AG09309 (cell line): ENCODE data around the gene PRKRA.

Source experiments
- DNase-seq: peaks from one replicate; pipeline ENCODE4 v3.0.0-alpha.2; 2010; ENCODE audit warnings: low read depth
- H3K4me3 ChIP-seq: 2 replicates; pipeline ENCODE4 v1.5.1; 2011; ENCODE audit warnings: mild to moderate bottlenecking, low read depth, low read length, moderate library complexity; ENCODE audit not compliant: control insufficient read depth
- CTCF ChIP-seq: IDR thresholded peaks from 2 replicates; pipeline ENCODE4 v1.5.1; 2011; ENCODE audit warnings: mild to moderate bottlenecking, low read depth, low read length, inconsistent platforms; ENCODE audit not compliant: insufficient read depth, control insufficient read depth; ENCODE audit errors: missing control alignments

The PRKRA gene

GRCh38 chr2:178394859-178395258 lies 56.1 kb downstream of the PRKRA start:
- DNase-seq: no peak
- TF ChIP-seq CTCF: no peak
- no peak overlapping the region for H3K4me3 ChIP-seq

DNA sequence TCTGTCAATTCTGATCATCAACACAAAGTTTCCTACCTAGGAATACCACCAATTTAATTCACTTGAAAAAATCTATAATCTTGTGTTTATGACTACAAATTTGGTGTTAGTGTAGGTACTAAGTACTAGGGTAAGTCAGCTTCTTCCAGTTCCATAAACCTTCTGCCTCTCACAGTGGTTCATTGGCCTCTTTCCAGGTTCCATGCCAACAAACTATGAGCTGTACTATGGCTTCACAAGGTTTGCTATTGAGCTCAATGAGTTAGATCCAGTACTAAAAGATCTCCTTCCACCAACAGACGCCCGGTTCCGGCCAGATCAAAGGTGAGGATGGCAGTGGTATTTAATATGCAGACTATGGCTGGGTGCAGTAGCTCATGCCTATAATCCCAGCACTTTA lies 58.8 kb downstream of the PRKRA start:
- no peak overlapping the region for H3K4me3 ChIP-seq
- no peak for TF ChIP-seq CTCF
- no peak for DNase-seq

GRCh38 chr2:178391701-178392100 lies 59.3 kb downstream of the PRKRA start:
- peak; percentile 33 for DNase-seq
- TF ChIP-seq CTCF: no peak
- no peak overlapping the region for H3K4me3 ChIP-seq

DNA sequence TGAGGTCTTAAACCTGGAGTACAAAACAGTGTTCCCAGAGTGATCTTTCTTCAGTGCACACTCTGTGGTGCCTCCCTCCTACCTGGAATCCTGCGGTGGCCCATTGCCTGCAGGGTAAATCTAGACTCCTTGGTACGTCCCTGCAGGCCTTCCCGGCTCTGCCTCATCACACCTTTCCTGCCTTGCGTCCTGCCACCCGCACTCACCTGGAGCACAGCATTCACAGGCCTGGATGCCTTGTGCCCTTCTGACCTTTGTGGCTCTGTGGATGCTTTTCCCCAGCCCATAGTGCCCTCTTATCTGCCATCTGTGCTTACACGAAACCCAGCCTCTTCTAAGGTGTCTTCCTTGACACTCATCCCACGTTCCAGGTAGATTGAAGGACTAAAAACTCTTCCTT lies 62.7 kb downstream of the PRKRA start:
- no peak overlapping the region for H3K4me3 ChIP-seq
- no peak for TF ChIP-seq CTCF
- DNase-seq: no peak

- TF ChIP-seq CTCF: no peak
- no peak overlapping the region for H3K4me3 ChIP-seq
- DNase-seq: no peak
These were observed 63.9 kb downstream of the PRKRA start for GRCh38 chr2:178386986-178387597.

DNA sequence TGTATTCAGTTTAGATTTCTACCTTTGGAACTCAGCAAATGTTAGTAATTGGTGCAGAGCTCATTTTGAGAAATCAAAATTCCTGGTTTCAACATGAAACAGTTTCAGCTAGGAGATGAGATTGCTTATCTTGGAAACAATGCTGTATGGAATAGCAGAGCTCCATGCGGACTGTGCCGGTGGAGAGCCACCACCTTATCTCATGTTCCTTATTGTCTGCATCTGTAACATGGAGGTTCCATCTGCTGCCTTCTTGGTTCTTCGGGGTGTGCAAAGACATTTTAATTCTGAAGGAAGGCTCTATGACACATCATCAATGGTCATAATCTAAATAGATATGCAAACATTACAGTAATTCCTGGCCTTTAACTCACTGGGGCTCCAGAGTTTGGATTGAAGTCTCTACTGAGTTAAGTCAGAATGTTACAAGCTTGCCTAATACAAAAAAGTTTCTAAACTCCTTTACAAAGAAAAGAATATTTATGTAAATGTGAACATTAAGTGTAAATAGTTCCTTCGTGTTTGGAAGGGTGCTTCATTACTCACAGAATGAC lies 65.3 kb downstream of the PRKRA start:
- no peak for TF ChIP-seq CTCF
- DNase-seq: no peak
- no peak overlapping the region for H3K4me3 ChIP-seq
